Measurements from ENCODE around the gene CCRL2.
"Not testable (repeated sequence)": the region's sequence is repeated elsewhere in the genome, so short reads cannot be mapped to it uniquely, and the experiment has no call there.

CCRL2 gene

DNA sequence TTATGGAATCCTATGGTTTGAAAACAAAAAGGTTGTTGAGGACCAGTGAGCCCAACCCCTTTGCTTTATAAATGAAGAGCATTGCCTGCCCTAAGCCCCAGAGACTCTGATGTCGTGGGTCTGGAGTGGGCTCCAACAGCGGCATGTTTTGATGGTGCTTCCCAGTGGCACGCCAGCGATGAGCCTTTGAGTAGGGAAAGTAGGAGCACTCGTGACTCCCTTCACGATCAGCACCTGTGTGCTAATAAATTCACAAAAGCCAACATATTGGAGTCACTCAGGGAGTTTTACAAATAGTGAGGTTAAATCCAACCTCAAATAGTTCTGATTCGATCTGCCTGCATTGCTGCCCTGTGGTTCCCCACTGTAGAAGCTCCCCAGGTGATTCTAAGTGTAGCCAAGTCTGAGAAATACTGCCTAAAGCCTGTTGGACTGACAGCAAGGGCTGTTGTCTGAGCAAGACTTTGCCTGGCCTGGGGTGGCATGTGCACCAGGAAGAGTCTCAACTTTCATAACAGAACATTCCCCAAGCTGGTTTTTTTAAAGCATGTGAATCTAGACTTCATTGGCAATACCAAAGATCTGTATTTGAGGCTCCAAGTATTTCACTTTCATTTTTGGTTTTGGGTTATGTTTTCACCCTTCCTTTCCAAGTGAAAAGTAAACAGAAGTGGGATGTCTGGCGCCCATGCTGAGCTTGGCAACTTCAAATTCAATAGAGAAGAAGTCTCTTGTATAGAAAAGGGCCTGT, 26.4 kb upstream of the CCRL2 start:
- no peak for DNase-seq (ENCODE audit: low read depth in 3 of 3)

DNA sequence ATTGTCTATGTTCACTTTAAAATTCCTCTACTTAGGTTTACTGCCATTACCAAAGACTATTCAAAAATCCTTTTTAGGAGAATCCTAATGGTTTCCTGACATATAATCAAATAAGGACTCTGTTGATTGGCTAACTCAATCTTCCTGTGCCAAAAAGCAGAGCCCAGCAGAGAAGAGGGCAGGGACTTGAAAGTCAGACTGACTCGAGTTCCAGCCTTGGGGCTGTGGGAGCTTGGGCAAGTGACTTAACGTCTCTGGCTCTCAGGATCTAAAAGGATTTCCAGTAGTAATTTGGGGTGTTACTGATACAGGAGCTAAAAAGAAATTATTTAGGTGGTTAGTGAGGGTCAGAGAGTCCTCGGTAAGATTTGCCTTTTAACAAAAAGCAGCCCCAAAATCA, 25.4 kb upstream of the CCRL2 start:
- no peak for DNase-seq (ENCODE audit: low read depth in 3 of 3)

DNA sequence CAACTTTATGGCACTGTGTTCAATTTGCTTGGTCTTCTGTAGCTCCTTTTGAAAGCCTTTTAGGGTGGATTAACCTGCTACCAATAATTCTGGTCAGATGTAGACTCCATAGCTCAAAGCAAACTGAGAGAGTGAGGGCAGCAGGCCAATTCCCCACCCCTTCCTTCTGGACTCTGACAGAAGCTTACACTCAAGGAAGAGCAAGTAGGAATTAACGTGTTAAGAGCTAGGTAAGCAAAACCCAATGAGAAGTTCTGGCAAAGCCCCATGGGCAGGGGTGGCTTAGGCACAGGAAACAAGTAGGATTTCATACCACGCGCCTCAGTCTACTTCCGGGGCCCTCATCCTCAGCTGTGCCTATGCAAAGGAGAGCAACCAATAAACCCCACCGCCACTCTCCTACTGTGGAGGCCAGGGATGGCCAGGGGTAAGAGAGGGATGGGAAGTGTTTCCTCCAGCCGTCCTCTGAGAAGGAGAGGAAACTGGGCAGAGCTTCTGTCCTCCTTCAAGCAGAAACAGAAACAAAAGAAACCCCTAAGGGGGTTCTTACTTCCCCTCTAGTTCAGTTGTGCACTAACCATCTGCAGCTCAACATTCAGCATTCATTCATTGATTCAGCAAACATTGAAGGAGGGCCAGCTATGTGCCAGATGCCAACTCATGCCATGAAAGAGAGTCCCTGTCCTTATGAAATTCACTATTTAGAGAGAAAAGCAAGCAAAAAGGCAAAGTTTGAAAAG, 23.7 kb upstream of the CCRL2 start:
- DNase-seq (ENCODE audit: low read depth in 3 of 3) = no peak

DNA sequence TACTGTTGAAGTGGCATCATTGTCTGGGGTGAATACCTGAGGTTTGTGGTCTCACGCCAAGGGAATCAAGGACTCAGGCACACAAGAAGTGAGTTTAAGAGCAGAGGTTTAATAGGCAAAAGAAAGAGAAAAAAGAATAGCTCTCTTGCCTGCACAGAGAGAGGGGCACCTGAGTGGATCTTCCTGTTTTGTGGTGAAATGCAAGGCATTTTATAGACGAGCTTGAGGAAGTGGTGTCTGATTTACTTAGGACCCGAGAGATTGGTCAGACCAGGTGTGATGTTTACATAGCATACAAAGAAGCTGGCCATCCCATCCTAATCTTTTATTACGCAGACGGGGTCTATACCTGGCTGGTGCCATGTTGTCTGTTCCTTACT, 23.1 kb upstream of the CCRL2 start:
- no peak for DNase-seq (ENCODE audit: low read depth in 3 of 3)

DNA sequence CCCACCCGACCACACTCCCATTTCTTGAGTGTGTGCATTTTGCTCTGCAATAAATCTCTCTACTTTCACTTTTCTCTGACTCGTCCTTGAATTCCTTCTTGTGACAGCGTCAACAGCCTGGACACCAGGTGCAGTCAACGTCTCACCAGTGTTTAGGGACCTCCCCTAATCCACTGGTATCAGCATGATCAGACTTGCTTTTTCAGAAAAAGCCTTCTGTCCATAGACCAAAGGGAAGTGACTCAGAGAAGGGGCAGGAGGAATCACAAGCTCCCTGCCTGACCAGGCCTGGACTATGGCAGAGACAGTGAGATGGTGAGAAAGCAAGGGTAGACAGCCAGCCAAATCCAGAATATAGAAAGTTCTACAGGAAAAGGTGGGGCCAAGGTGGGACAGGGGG, 20.9 kb upstream of the CCRL2 start:
- DNase-seq (ENCODE audit: low read depth in 3 of 3) = no peak

DNA sequence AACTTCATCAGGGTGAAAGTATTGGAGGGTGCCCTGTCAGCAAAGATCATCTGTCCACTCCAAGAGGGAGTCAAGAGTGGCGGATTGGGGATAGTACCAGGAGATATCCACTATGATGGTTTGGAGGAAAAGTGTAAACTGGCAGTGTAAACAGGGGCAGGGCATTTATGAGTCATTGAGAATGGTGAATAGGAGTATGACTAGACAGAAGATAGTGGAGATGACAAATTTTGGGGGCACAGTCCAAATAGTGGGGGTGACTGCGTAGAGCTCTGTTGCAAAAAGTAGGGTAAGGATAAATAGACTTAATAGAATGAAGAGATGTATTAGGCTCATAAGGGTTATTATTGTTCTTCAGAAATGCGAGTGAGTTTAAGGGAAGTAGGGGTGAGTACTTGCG, 18.2 kb upstream of the CCRL2 start:
- not testable (repeated sequence) for DNase-seq (ENCODE audit: low read depth in 3 of 3)

DNA sequence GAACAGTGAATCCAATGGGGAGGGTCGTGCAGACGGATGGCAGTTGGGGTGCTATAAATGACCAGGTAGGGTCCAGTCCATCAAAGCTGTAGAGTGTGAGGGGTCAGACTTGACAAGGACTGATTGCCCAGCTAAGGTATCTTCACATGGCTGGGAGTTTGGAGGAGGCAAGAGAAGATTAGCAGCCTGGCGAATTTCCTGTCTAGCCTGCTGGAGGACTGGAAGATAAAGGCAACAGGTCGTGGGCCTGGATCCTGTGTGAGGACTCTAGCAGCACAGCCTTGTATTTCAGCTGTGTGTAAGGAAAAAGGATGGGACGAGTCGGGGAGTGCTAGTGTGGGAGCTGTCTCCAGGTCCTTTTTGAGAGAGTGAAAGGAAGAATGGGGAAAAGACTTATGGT, 17.8 kb upstream of the CCRL2 start:
- no peak for DNase-seq (ENCODE audit: low read depth in 3 of 3)

DNA sequence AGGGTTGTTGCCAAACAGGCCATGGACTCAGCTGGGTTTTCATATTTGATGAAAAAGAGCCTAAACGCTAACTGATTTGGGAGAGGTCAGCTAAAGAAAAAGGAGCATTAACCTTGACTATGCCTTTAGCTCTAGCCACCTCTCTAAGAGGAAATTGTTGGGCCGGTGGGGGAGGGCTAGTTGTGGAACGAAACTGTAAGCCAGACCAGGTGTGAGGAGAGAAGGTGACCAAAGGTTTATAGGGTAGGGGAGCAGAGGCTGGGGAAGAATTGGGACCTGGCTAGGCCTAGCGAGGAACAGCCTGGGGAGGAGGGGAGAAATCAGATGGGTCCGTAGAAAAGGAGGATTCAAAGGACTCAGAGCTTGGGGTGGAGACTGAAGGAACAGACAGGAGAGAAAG, 15.5 kb upstream of the CCRL2 start:
- DNase-seq (ENCODE audit: low read depth in 3 of 3) = not testable (repeated sequence)

DNA sequence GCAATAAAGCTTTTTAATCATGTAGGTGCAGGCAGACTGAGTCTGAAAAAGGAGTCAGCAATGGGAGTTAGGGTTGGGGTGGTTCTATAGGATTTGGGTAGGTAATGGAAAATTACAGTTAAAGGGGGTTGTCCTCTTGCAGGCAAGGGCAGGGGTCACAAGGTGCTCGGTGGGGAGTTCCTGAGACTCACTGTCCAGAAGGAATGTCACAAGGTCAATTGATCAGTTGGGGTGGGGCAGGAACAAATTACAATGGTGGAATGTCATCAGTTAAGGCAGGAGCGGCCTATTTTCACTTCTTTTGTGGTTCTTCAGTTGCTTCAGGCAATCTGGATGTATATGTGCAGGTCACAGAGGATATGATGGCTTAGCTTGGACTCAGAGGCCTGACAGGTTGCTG, 14.0 kb upstream of the CCRL2 start:
- no peak for DNase-seq (ENCODE audit: low read depth in 3 of 3)

DNA sequence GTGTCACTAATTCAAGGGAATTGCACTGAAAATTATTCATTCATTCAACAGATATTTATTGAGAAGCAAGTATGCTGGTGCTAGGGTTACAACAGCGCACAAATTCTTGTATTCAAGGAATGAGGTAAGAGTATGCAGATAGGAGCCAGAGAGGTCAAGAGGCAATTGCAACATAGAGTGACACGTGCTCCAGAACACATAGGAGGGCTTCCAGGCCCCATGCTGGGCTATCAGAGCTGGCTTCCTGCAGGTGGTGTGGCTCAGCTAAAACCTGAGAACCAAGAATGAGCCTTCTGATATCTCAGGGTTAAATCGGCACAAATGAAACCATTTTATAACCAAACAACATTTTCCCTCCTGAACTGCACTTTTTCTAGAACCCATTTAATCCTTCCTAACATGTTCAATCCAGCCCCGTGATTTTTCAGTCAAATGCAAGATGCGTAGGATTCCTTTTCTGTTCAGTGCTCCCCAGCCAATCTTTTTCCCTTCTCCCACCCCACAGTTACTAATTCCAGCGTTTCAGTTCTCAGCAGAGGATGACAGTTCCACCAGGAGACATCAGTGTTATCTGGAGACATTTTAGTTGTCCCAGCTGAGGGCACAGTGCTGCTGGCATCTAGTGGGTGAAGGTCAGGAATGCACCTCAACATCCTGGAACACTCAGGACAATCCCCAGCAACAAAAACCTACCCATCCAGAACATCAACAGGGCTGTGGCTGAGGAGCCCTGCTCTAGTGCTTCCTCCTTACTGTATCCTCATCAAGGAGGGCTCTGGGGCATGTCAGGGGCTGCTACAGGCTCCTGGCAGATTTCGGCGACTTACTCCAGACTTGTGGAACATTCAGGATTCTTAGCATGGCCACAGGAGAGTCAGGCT, 13.3 kb upstream of the CCRL2 start:
- DNase-seq (ENCODE audit: low read depth in 3 of 3) = no peak

DNA sequence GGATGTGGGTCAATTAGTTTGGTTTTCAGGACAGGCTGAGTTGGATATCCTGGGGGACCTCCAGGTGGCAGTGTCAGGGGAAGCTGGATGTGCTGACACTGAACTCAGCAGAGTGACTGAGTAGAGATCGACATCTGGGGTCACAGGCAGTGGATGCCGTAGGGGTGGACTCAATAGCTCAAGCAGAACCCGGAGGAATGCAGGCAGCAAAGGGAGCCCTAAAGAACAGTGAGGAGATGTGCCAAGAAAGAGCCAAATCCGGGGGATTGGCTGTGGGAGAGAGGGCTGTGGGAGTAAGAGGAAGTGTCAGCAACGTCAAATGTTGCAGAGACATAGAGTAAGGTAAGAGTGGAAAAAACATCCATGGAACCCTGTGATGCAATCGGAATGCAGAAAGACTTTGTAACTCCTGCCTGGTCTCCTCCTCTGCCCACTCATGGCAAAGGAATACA, 11.8 kb upstream of the CCRL2 start:
- DNase-seq (ENCODE audit: low read depth in 3 of 3) = no peak

DNA sequence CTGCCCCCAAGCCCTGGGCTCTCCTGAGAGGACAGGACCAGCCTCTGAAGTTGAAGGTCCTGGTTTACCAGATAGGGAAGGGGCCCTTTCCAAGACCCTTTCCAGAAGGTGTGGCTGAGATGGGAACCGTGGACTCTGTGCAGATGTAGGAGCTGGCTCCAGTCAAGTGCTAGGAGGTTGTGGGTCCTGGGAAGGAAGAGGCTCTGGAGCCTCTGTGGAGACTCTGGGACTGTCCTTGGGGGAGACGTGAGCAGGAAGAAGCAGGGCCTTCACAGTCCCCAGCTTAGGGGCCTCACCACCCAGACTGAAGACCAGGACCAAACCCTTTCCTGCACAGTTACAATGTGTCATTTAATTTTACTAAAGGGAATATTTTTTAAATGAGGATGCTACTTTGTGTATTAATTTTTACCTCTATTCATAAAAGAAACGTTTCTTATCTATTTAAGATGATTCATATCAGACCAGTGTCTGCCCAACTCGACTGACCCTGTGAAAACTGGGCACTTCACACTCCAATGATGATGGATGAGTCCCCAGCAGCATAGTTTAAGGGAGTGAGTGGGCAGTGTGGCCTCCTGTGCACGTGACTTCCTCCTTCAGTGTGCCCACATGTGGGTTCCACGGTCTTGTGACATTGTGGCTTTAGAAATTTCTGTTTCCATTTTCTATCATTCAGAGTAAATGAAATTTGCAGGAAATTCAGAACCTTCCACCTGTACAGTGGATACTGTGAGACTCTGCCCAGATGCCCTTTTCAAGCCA, 11.1 kb upstream of the CCRL2 start:
- DNase-seq (ENCODE audit: low read depth in 3 of 3) = no peak

DNA sequence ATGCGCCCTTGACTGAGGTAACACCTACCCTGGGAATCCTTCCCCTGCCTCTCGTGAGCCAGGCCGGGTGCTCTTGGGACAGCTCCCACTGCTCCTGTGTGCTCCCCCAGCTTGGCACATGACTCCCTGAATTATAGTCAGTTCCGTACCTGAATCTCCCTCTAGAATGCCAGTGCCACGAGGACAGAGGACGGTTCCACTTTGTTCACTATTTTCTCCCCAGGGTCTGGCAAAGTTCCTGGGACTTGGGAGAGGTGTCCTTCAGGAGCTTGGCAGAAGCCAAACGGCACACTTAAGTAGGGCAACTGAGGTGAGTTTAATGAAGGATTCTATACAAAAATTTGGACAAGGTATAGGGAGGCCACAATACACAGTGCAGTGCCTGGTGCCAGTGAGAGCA, 9.9 kb upstream of the CCRL2 start:
- DNase-seq (ENCODE audit: low read depth in 3 of 3) = no peak

DNA sequence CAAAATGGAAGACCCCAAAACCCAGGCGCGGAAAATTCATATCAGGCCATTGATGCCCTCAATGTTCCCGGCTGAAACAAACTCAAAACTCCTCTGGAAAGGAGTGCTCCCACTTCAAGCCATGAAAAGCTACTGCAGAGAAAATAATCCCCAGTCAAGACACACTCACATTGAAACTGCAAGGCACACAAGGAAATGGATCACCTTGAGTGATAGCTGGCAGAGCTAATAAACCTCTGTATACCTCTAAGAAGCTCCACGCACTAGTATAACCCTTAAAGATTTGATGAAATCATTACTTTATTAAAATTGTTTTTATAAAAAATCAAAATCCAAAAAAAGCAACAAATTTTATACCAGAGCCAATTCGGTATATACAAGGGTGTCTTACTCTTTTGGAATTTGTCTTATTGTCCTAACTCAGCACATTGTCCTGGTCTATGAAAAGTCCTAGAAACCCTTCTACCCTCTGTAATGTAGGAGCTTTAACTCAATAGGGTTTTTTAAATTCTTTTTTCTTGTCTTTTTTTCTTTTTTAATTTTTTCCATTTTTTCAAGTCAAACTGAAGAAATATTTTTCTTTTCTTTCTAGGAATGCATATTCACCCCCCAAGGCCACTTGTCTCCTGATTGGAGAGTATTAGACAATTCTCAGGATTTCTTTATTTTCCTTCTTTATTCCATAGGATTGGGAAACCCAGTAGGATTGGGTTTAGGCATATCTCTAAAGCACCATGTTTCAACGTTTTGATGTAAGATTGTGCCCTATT, 8.7 kb upstream of the CCRL2 start:
- DNase-seq (ENCODE audit: low read depth in 3 of 3) = no peak

DNA sequence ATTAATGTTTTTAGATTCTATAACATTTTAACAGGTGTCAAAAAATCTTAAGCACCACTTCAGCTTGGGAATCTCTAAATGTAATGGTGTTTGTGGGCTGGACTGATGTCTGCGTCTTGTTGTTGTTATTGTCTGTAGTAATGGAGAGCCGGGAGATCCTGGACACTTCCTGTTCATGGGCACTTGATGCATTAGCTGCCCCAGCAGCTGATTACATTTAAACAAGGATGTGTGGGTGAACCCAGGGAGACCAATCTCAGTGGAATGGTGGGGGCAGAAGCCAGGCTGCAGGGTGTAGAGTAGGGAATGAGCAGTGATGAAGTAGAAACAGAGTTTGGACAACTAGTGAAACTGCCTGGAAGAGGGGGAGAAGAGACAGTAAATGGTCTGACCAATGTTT, 8.0 kb upstream of the CCRL2 start:
- DNase-seq (ENCODE audit: low read depth in 3 of 3) = no peak

DNA sequence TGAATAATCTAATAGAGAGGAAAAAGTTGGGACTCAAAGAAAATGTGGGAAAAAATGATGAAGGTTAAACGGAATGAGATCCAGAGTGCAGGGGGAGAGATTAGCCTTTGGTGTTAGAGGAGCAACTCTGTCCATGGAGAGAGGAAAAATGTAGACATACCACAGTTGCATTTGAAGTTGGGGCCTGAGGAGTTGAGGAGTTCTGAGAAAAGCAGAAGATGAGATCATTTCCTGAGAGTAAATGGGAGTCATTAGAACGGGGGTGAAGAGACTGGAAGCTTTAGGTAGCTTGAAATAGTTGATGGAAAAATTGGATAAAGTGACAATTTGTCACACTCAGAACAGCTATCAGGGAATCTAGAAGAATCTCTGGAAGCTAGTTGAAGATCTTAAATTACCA, 7.5 kb upstream of the CCRL2 start:
- DNase-seq (ENCODE audit: low read depth in 3 of 3) = no peak

DNA sequence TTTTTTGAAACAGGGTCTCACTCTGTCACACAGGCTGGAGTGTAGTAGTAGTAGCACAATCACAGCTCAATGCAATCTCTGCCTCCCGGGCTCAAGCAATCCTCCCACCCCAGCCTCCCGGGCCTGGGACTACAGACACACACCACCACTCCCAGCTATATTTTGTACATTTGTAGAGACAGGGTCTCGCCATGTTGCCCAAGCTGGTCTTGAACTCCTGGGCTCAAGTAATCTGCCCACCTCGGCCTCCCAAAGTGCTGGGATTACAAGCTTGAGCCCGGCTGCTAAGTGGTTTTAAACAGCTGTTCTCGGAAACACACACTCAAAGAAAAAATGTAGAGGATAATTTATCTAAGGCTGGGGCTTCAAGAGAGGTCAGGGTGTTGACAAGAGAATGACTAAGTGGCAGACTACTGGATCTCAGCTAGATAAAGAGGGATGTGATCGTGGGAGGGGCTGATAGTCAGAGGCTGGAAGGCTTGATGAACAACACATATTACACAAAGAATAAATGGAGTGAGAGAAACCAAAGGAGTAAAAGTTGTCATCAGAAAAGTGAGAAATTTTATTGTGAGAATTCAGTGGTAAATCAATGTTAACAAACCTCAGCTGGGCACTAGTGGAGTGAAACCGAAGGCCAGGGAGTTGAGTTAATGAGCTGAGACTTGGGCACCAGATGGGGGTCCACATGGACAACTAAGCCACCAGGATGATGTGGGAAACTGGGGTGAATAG, 6.9 kb upstream of the CCRL2 start:
- no peak for DNase-seq (ENCODE audit: low read depth in 3 of 3)

DNA sequence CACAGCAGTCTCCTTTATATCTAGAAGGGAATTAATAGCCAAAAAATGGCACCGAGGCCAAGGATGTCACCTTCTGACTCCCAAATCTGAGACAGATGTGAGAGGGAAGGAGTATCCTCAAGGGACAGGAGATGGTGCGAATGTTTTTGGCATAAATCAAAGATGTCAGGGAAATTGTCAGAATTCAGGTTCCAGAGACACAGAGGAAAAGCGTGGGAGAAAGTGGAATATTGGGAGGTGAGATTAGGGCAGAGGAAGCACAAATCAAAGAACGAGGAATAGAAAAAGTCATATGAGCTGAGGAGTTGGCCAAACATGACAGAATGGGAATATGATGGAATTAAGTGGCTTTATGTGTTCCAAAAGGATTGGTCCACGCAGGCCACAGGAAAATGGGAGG, 6.2 kb upstream of the CCRL2 start:
- DNase-seq (ENCODE audit: low read depth in 3 of 3) = no peak

DNA sequence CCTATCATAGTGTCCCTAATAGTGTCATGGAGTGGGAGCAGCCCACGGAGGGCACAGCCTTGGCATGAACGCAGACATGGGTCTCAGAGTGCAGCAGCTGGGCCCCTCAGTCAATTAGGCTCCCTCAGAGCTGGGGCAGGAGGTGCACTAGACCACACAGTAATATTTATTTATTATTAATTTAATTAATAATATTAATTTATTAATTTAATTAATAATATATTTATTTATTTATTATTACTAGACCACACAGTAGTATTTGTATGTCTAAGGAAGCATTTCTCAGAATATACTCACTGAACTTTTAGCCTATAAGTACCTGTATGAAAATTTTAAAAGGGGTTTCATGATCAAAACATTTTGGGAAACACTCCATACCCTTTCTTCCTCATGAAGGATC, 5.5 kb upstream of the CCRL2 start:
- no peak for DNase-seq (ENCODE audit: low read depth in 3 of 3)

DNA sequence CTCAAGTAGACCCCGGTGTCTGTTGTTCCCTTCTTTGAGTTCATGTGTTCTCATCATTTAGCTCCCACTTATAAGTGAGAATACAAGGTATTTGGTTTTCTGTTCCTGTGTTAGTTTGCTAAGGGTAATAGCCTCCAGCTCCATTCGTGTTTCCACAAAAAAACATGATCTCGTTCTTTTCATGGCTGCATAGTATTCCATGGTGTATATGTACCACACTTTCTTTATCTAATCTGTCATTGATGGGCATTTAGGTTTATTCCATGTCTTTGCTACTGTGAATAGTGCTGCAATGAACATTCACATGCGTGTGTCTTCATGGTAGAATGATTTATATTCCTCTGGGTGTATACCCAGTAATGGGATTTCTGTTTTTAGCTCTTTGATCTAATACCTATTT, 4.2 kb upstream of the CCRL2 start:
- DNase-seq (ENCODE audit: low read depth in 3 of 3) = not testable (repeated sequence)

Data from stimulated activated CD4-positive, alpha-beta T cell treated with anti-CD3 and anti-CD28 coated beads, TNF-alpha, amount 100 ng/mL, for 24 hours (primary cell).